GM18508 (cell line): ENCODE results near the gene DAAM1.

ENCODE experiments used
- ATAC-seq: cut with Tn5 transposase; IDR thresholded peaks from one replicate; pipeline ENCODE4 v1.9.1; 2021; ENCODE audit warnings: moderate number of reproducible peaks; ENCODE audit not compliant: insufficient read depth, unreplicated experiment

DAAM1 gene

DNA sequence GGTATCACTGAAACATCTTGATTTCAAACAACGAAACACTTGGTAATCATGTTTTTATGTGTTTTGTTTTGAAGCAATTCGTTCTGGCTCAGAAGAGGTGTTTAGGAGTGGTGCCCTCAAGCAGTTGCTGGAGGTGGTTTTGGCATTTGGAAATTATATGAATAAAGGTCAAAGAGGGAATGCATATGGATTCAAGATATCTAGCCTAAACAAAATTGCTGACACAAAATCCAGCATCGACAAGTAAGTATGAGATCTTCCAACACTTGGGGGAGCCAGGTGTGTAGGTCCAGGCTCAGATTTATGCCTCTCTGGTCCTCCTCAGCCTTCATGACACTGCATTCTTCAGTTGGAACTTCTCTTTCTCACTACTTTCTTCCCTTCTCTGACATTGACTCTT lies 166.6 kb downstream of the DAAM1 start:
- ATAC-seq = no peak

DNA sequence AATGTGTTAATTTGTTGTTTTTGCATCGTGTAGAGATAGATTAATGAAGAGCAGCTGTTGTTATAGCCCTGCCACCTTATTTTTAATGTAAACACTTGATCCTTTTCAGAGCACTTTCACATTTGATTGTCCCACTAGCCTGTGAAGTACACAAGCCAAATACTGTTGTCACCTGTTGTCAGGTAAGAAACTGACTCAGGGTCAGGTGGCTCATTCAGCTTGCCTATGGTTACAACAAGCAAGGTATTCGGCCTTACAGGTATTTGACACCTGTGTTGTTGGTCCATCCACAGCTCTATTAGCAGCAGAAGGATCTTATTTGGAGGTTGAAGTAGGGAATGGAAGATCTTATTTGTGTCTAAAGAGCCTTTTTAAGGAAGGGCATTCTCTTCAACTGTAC lies 167.8 kb downstream of the DAAM1 start:
- ATAC-seq = no peak

DNA sequence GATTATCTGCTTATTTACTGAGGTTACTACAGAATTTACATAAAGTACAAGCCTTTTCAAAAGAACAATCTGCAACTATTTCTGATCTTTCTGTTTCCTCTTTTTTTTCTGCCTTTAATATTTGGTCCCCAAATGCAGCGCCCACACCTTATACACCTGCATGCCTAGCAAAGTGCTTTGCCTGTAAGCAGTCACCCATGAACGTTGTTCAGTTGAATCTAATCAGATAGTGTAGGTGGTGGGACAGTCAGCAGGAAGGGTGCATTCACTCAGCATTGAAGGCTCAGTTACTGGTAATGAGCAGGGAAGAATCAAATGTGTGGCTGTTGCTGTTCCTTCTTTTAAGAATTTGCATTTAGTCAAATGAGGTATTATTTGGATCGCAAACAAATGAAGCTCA lies 168.3 kb downstream of the DAAM1 start:
- ATAC-seq = no peak

DNA sequence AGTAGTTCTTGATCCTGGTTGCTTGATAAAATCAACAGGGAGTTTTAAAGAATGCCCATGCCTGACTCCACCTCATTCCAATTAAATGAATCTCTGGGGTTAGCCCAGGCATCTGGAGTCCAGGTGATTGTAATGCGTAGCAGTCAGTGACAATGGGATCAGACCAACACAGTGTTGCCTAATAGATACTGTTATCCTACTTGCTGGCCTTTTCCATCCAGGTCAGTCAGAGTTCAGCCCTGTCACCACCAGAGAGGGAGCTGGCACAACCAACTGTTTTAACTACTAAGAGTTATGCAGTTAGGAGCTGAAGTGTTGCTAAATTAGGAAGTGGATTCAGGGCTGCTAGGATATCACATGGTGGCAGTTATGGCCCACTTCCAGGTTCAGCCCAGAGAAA lies 169.6 kb downstream of the DAAM1 start:
- no peak for ATAC-seq

DNA sequence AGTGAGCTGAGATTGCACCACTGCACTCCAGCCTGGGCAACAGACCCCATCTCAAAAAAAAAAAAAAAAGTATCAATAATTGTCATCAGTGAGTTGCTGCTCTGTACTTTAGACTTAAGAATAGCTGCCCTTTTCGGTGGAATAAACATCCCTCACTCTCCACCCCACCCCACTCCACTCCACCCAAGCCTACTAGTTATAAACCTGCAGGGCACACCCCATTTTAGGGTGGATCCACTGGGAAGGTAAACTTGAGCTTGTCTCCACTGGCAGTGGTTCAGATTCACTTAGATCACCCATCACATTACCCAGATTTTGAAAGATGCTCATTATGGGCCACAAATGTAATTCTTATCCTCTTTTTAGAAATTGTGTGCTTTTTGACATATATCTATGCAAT lies 170.3 kb downstream of the DAAM1 start:
- no peak for ATAC-seq

DNA sequence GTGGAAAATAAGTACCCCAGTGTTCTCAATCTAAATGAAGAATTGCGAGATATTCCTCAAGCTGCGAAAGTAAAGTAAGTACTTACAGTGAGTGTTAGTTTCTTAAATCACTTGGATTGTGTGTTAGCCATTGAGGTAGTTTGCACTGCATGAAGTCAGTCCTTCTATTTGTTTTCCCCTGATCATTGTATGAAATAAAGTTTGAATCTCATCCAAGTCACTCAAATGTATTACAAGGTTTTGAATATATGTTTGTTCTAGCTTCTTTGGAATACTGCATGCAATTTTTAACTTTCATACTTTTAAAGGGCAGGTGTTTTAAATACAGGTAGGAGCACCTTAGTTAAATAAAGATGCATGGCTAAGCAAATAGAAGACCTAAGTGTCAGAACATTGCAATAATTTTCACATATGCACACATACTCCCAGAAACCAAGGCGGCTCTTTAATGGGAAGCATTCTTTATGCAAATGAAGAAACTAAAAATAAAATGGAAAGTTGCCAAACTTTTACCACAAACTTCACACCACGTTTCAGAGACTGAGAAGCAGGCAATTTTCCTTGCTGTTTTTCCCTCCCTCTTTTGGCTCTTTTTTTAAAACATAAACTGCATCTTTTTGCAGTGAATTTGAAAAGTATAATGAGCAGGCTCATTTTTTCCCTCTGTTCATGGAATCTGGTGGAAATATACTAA lies 171.1 kb downstream of the DAAM1 start:
- no peak for ATAC-seq

DNA sequence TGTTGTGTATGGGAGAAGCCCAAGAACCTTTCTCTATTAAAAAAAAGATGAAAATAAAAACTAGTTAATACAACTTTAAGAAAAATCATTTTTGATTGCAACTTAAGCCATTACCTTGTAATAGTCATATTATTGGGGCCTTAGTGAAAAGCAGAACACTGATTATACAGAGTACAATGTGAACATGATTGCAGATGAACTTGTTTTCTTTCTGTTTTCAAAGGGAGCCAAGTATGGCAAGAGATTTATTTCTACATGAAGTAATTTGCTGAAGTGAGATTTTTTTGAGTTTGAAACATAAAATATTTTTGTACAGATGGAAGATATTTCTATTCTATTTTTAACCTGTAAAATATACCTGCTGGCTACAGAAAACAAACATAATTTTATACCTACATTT lies 171.8 kb downstream of the DAAM1 start:
- ATAC-seq = no peak

DNA sequence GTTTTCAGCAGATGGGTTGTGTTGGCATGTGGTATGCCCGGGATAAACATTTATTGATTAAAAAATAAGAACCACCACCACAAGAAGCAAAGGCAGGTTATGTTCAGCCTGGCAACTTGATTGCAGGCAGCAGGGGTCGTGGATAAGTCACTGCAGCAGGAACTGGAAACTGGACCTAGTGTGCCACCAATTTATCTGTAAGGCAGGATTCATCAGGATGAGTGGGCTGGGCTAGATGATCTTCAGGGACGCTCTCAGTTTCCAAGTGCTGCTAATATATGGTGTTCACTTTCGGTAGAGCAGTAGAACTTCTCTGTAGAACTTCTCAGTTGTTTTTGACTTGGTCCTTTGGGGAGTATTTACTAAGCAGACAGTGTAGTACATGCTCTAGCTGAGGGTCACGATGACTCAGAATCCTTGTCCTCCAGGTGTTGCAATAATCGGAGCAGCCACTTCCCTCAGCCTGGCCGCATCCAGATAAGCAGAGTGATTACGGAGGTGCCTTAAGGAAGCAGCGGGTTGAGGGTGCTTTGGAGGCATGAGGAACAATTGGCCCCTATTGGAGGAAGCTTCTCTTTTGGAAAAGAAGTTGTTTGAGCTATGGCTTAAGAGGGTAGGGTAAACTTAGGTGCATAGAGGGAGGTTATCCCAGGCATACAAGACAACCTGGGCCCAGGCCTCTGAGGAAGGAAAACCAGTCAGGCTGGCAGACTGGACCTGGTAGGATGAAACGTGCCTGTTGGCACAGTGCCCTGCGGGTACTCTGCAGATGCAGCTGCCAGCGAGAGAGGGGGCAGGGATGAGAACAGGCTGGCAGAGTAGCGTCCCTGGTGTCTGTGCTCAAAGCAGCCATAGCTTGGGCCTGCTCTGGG lies 172.7 kb downstream of the DAAM1 start:
- ATAC-seq = no peak

DNA sequence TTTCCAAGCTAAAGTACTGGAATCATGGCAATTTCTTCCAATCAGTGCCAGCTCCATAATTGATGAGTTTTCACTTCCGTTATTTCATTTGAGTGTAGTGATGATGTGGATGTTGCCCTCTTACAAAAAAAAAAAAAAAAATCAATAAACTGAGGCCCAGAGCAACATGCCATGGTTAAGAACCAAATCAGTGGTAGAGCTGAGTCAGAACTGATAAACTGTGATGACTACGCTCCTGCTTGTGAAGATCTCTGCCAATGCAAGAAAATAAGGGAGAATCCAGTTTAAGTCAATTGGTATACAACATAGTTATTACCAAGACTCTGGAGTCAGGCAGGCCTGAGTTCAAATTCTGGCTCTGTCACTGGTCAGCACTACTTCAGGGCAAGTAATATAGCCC lies 174.0 kb downstream of the DAAM1 start:
- no peak for ATAC-seq

DNA sequence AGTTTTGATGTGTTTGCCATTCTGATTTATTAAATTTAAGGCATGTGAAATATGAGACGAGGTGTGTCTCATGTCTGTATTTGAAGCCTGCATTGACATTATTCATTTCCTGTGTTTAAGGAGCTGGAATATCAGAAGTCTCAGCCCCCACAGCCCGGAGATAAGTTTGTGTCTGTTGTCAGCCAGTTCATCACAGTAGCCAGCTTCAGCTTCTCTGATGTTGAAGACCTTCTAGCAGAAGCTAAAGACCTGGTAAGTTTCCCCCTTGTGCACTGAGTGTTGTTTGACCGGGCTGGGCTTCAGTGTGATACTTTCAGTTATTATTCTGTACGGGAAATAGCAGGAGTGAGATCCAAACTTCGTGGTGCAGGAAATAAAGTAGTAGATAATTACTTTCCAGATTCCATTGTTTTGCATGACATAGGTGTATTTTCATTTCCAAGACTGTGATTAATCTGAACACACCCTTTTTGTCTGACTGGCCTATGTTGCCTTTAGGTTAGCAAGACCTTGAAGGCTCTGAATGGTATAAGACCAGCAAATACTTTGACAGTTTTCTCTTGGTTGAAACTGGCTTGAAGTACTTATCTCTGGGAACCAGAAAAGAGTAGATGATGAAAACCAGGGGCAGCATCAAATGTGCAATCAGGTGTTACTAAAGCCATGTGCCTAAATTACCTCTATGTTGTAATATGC lies 175.2 kb downstream of the DAAM1 start:
- no peak for ATAC-seq

DNA sequence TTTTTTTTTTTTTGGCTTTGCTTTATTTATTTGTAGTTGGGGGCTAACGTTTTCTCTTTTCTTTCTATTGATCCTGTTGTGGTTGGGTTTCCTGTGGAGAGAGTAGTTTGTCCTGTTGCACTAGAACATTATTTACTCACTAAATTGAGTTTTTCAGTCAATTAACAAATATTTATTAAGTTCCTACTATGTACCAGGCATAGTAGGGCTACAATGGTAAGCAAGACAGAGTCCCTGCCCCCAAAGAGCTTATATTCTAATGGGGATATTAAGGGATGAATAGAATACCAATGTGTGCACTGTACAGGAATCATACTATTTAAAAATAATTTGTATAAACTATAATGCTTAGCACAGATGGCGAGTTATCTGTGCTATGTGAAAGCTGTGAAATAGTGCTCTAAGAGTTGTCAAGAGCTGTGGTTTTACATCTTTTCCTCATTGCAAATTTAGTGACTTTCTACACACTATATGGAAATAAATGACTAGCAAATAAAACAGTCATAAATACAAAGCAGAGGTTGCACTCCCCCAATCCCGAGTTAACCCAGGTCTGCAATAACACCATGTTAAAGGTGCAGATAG lies 181.8 kb downstream of the DAAM1 start:
- ATAC-seq = no peak

DNA sequence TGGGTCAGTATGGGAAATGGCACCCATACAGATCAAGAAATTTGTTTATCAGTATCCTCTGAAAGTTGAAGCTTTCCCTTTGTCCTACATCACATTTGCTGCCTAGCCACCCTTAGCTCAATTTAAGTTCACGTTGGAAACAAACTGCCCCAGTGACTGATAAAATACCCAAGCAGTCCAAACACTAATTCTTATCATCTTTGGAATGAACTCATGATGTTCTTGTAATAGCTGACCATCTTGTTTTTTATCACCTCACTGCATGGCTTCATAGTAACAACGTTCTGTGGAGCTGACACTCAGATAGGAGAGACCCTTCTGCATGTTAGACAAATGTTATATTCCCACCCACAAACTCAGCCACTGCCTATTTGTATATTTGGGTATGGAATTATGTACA lies 183.3 kb downstream of the DAAM1 start:
- no peak for ATAC-seq

DNA sequence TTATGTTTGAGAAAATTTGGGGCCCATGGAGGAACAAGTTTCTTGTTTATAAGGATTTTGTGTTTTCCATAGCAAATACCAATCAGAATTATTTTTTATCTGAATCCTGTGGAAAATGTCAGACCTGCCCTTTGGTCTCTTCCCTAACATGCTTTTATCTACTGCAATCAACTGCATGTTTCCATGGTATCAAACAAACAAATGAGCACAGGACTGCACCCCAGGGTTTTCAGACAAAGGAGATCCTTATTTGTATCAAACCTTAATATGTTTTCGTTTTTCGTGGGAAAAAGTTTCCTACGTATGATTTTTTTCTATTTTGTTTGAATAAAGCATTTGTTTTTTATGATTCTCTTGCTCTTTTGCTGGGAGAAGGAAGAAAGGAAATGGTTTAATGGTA lies 185.6 kb downstream of the DAAM1 start:
- ATAC-seq = no peak

DNA sequence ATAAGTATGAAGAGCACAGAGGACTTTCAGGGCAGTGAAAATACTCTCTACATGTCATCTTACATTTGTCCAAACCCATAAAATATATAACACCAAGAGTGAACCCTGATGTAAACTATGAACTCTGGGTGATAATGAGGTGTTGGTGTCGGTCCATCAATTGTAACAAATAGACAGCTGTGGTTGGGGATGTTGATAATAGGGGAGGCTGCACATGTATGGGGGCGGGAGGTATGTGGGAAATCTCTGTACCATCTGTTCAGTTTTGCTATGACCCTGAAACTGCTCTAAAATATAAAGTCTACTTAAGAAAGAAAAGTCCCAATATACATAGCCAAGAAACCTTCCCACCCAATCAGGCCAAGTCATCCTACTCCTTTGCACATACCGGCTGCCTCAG lies 188.2 kb downstream of the DAAM1 start:
- ATAC-seq = no peak

DNA sequence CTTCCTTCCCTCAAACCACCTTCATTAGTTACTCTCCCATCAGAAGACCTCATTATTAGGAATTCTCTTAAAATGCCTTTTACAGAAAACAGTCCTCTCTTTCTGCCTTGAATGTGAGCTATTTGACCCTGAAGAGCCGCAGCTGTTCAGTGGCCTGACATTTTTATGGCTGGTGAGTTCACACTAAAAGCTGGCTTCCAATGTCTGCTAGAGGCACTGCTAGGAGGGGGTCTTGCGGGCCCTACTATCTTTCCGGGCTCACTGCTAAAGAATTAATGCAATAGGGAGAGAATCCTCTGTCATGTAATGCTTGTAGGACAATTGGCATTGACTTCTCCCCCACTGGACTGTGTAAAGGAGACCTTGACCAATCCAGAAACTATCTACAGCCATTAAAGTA lies 189.0 kb downstream of the DAAM1 start:
- no peak for ATAC-seq

DNA sequence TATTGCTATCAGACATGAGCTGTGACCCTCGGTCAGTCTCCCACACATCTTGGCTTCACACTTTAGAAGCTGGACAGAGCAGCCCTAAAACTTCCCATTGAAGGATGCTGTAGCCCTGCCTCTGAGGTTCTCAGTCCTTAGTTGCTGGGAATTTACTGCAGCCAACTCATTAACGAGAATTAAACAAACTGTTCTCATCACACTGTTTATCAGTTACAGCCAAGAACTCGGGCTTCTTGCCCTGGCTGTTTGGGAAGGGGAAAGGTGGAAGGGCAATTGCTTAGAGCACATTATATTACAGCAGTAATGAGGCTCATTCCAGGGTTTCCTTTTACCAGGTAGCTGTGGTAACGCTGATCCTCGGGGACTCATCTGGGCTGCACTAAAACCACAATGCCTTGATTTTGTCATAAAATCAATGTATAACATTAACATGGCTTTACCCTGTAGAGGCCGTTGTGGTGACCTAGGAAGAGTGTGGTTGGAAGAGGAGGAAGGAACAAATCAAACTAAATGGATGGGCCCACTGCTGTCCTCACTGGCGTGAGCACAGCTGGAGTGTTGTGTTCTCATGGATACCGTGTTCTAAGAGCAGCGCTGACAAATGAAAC lies 189.6 kb downstream of the DAAM1 start:
- ATAC-seq = no peak

DNA sequence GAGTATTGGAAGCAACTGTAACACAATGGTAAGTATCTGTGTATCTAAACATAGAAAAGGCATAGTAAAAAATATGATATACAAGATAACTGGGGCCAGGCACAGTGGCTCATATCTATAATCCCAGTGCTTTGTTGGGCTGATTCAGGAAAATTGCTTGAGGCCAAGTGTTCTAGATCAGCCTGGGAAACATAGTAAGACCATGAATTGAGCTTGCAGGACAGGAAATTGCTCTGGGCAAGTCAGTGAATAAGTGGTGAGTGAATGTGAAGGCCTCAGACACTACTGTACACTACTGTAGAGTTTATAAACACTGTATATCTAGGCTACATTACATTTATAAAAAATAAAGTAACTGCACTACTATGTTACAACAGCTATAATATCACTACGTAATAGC lies 201.5 kb downstream of the DAAM1 start:
- no peak for ATAC-seq

DNA sequence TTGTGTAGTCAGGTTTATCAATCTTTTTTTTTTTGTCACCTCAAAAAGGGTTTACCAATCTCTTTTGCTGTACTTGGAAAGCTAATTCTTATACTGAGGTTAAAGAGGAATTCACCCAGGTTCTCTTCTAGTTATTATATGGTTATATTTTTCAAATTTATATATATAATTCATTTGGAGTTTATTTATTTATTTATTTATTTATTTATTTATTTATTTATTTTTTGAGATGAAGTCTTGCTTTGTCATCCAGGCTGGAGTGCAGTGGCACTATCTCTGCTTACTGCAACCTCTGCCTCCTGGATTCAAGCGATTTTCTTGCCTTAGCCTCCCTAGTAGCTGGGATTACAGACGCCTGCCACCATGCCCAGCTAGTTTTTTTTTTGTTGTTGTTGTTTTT lies 202.9 kb downstream of the DAAM1 start:
- no peak for ATAC-seq

DNA sequence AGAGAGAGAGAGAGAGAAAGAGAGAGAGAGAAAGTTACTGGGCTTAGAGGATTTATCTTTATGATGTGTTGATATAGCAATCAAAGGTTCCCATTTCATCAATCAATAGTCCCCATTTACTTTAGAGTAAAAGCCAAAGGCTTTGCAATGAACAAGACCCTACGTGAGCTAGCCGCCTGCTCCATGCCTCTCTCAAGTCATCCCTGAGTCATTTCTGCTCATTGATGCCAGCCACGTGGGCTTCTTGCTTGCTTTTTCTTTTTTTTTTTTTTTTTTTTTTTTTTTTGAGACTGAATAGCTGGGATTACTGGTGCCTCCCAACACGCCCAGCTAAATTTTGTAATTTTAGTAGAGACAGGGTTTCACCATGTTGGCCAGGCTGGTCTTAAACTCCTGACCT lies 205.8 kb downstream of the DAAM1 start:
- ATAC-seq = no peak

DNA sequence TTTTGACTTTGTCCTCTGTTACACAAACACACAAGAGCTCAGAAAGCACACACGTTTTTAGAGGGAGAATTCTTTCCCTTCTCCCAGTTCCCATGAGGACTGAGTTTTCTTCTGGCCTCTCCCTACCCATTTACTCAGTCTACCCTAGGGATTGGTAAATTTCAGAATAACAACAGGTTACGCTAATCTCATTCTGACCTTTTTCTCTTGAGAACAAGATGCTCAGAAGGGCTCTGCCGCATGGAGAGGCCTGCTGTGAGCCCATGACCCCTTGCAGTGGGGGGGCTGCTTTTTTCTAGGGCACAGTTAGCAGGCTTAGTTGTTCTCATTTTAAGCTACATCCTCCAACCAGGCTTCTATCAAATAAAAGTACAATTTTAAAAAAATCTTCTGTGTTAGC lies 207.2 kb downstream of the DAAM1 start:
- no peak for ATAC-seq

DNA sequence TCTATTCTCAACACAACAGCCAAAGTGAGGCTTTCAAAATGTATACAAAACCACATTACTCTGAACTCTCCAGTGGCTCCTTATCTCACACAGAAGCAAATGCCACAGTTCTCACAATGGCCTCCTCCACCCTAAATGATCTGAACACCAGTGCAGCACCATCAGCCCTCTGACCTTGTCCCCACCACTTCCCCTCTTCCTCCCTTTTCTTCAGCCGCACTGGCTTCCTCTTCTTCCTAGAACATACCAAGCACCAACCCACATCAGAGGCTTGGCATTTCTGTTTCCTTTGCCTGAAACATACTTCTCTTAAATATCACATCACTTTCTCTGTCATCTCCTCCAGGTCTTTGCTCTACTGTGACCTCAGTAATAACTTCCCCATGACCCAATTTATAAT lies 210.4 kb downstream of the DAAM1 start:
- no peak for ATAC-seq
